ENCODE measurements around the gene GNMT.
"Not testable (repeated sequence)": the region's sequence is repeated elsewhere in the genome, so short reads cannot be mapped to it uniquely, and the experiment has no call there.

The GNMT gene

GRCh38 chr6:42960243-42961019 is at the start of gene GNMT:
TSS of gene GNMT (plus strand) at chr6:42960754. CDS start at chr6:42960768, 14 bp downstream.
- DNase-seq: peak in 1 of 2 experiments; percentile 44

DNA sequence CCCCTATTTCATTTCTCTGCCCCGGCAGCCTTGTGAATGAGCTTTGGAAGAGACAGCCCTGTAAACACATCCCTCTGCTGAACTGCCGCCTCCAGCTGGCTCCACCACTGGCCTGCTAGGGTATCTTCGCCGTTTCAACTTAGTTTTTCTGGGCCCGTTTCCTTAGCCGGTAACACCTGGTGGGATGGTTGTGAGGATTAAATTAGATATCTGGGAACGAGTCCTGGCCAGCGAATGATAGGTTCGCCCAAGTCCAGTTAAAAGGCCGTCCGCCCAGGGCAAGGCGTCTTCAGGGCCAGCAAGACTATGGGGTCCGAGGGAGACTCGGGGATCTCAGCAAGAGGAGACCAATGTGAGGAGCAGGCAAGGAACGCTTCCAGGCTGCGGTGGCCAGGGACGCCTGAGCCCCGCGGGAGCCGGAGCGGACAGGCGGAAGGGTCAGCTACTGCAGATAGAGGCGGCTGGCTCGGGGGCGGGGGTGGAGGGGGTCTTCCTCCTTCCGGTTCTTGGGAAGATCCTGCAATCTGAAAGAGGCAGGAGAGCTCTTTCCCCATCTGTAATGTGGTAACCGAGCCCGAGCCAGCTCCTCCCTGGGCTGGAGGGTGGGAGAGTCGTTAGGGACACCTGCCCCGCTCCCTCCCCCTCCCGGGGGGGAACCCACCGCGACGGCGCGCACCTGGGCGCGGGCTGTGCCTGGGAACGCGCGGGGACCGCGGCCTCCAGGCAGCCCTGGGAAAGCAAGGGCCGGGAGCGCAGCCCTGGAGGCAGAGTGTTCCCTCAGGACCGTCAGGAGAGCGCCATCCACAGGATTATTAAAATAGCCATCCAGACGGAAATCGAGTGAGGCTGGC is 49.2 kb upstream of the GNMT start:
- no peak for DNase-seq

- no peak for DNase-seq
Observed at GRCh38 chr6:42914546-42914945, 46.0 kb upstream of the GNMT start.

- DNase-seq: no peak
Observed at GRCh38 chr6:42915732-42916131, 44.8 kb upstream of the GNMT start, which contains the start of gene PTCRA. TSS of gene PTCRA (plus strand) at chr6:42916053. CDS start at chr6:42916070, 17 bp downstream.

DNA sequence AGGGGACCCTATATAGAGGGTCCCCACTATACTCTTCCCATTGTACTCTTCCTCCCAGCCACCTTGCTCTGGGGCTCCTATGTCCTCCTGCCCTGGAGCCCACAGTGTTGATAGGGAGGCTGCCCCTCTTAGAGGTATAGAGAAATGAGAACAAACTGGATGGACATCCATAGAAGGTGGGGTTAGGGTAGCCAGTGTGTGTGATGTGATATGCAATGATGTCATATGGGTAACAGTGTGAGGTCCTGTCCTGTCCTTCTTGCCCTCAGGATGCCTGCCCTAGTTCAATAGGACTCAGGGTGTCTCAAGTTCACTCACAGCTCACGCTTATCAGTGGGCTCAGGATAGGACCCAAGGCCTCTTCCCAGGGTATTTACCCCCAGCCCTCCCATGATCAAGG is 44.3 kb upstream of the GNMT start:
- DNase-seq: no peak

- no peak for DNase-seq
Observed at GRCh38 chr6:42921801-42922200, 38.8 kb upstream of the GNMT start.

DNA sequence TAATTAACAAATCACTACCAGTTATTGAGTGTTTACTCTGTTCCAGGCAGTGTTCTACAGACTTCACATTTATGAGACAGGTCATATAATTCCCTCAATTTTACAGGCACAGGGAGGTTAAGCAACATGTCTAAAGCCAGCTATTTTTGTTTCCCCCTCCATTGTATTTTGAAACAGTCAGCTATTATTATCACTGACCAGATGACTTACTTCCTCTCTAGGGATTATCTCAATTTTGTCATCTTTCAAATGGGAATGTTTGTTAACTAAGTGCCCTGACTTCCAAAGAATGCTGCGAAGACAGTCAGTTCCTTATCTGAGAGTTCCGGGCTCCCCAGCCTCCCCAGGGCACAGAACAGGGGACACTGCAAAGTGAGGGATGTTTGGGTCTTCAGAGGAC is 36.9 kb upstream of the GNMT start:
- no peak for DNase-seq

GRCh38 chr6:42925248-42925857 is 35.2 kb upstream of the GNMT start:
- DNase-seq: no peak

DNA sequence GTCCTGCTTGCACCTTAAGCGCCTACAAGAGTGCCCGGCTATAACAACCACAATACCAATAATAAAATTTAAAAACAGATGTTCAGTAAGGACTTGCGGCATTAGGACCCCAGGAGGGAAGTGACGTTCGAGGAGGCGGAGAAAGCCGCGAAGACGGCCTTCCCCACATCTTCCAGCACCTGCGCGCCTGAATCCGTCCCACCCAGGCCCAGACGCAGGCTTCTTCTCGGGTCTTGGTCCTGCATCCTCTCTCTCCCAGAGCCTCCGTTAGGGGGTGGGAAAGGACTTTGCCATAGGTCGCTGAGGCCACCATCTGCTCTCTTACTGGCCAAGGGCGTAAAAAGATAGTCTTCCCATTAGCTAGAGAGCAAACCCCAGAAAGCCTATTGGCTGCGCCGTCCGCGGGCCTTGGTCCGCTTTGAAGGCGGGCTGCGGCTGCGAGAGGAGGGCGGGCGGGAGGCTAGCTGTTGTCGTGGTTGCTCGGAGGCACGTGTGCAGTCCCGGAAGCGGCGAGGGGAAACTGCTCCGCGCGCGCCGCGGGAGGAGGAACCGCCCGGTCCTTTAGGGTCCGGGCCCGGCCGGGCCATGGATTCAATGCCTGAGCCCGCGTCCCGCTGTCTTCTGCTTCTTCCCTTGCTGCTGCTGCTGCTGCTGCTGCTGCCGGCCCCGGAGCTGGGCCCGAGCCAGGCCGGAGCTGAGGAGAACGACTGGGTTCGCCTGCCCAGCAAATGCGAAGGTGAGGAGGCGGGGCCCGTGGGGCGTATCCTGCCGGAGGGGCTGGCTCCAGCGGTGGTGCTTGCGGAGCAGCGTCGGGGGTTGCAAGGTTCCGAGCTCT is 31.4 kb upstream of the GNMT start, which contains the start of gene CNPY3:
Gene CNPY3 (plus strand): TSS at position 495 of the 835 bp plus-strand sequence. CDS start 91 bp downstream, at position 586.
- peak; percentile 94 to 96 for DNase-seq

DNA sequence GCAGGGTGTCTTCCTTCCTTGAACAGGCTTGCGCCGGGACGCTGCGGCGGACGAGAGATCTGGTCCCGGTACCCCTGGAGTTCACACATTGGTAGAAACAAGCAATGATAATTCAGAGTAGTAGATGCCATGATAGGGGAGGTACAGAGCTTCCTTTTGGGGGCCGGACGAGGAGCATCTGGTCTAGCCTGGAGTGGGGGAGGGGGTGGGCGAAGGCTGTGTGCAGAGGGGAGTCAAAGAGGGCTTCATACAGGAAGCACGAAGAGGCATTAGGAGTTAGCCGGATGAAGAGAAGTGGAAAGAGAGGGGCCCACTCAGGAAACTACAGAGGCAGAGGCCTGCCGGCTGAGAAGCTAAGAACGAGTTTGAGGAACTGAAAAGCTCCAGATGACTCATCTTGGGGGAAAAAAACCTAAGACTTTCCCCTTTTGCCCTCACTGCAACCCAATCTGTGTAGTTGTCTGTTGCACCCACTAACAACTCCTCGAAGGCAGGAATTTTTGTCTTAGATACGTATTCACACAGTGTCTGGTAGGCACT is 30.7 kb upstream of the GNMT start:
- peak; percentile 61 to 71 for DNase-seq

- no peak for DNase-seq
Observed at GRCh38 chr6:42932412-42932811, 28.1 kb upstream of the GNMT start.

GRCh38 chr6:42933205-42933604 is 27.3 kb upstream of the GNMT start:
- DNase-seq: no peak

DNA sequence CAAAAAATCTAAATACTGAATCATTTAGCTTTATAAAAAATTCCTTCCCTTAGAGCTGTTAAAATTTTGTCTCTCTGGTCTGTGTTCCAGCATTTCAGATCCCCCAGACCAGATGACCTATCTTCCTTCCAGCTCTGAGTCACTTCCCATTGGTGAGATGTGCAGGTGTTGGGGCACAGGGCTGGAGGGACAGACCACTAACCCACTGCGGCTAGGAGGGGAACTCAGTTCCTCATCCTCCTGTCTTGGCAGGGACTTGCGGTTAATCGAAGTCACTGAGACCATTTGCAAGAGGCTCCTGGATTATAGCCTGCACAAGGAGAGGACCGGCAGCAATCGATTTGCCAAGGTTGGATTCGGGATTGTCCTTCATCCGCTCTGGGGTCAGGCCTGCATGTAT is 25.2 kb upstream of the GNMT start:
- no peak for DNase-seq

DNA sequence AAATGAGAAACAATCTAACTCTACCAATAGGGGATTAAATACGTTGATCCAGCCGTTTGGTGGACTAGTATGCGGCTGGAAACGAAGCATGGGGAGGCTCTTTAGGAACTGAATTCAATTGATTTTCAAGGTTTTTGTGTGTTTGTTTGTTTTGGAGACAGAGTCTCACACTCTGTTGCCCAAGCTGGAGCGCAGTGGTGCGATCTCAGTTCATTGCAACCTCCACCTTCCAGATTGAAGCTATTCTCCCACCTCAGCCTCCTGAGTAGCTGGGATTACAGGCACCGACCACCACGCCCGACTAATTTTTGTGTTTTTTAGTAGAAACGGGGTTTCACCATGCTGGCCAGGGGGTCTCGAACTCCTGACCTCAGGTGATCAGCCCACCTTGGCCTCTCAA is 24.2 kb upstream of the GNMT start:
- no peak for DNase-seq

- no peak for DNase-seq
Observed at GRCh38 chr6:42937548-42938427, 22.8 kb upstream of the GNMT start.

DNA sequence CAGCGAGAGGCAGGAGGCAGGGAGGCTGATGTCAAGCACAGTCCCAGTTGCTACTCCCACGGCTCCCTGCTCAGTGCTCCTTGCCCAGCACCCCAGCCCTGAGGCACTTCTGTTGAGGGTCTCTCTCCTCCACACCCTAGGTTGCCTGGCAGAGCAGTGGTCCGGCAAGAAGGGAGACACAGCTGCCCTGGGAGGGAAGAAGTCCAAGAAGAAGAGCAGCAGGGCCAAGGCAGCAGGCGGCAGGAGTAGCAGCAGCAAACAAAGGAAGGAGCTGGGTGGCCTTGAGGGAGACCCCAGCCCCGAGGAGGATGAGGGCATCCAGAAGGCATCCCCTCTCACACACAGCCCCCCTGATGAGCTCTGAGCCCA is 22.1 kb upstream of the GNMT start:
- no peak for DNase-seq

- no peak for DNase-seq
Observed at GRCh38 chr6:42938987-42939809, 21.4 kb upstream of the GNMT start.

- DNase-seq: no peak
Observed at GRCh38 chr6:42939810-42940167, 20.8 kb upstream of the GNMT start.

DNA sequence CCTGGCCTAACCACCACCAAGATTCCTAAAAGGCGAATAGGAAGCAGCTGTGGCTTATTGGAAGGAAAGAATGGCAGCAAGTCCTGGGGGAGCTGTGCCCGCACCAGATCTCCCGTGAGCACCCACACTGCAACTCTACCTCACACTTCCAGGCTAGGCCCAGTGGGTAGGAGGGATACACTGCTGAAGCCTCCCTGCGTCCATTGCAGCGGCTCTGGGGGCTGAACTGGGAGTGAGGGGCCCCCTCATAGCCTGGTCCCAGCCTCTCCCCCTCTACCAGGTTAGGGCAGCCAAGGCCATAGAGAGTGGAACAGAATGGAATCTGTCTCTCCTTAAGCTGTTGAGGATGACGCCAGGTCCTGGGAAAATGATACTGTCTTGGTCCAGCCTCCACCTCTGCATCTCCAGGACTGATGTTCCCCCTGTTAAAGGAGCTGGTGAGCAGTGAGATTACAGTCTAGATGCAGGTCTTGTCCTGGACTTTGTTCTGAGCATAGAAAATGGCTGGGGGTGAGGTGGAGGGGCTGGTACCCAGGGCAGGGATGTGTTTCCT is 20.0 kb upstream of the GNMT start:
- no peak for DNase-seq

- not testable (repeated sequence) for DNase-seq
Observed at GRCh38 chr6:42941356-42941755, 19.2 kb upstream of the GNMT start.

Measured in activated CD4-positive, alpha-beta T cell treated with anti-CD3 and anti-CD28 coated beads, Interleukin-2, amount 50 U/mL, for 48 hours (primary cell).